HG02884 (cell line): Measurements from ENCODE around the gene PPP1R26.
"Not testable (repeated sequence)": the region's sequence is repeated elsewhere in the genome, so short reads cannot be mapped to it uniquely, and the experiment has no call there.

ENCODE experiments used
- ATAC-seq: cut with Tn5 transposase; IDR thresholded peaks from one replicate; pipeline ENCODE4 v1.9.1; 2021; ENCODE audit warnings: mild to moderate bottlenecking, moderate library complexity; ENCODE audit not compliant: unreplicated experiment

The PPP1R26 gene

GRCh38 chr9:135521608-135522095 is 42.1 kb downstream of the PPP1R26 start:
- ATAC-seq = no peak

- ATAC-seq = no peak
These were observed 42.7 kb downstream of the PPP1R26 start for GRCh38 chr9:135522137-135522877.

DNA sequence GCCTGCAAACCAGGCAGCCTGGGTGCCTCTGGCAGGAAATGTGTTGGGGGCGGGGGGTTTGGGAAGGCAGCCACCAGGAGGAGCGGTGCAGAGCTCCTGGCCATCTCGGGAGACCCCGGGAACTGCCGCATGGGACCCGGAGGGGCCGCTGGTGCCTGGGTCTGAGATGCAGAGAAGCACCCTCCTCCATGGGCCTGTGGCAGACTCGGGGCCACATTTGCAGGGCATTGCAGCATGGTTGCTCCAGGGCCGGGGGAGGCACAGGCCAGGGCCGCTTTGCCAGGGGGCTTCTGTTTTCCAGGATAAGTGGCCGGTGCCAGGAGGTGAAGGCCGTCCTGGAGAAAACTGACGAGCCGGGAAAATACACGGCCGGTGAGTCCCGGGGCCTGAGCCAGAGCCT is 43.3 kb downstream of the PPP1R26 start:
- no peak for ATAC-seq

- ATAC-seq = no peak
These were observed 44.0 kb downstream of the PPP1R26 start for GRCh38 chr9:135523521-135524129.

- ATAC-seq = no peak
These were observed 44.7 kb downstream of the PPP1R26 start for GRCh38 chr9:135524130-135524861.

- ATAC-seq = no peak
These were observed 45.9 kb downstream of the PPP1R26 start for GRCh38 chr9:135525241-135526088.

GRCh38 chr9:135526089-135526729 is 46.6 kb downstream of the PPP1R26 start:
- ATAC-seq = no peak

- no peak for ATAC-seq
These were observed 47.4 kb downstream of the PPP1R26 start for GRCh38 chr9:135526730-135527571.

- ATAC-seq = not testable (repeated sequence)
These were observed 49.4 kb downstream of the PPP1R26 start for GRCh38 chr9:135528842-135529435.

GRCh38 chr9:135530146-135530545 is 50.6 kb downstream of the PPP1R26 start:
- ATAC-seq = no peak

- ATAC-seq = no peak
These were observed 51.5 kb downstream of the PPP1R26 start for GRCh38 chr9:135531096-135531495.

GRCh38 chr9:135533113-135533512 is 53.5 kb downstream of the PPP1R26 start:
- ATAC-seq = no peak

- no peak for ATAC-seq
These were observed 54.1 kb downstream of the PPP1R26 start for GRCh38 chr9:135533674-135534073.

DNA sequence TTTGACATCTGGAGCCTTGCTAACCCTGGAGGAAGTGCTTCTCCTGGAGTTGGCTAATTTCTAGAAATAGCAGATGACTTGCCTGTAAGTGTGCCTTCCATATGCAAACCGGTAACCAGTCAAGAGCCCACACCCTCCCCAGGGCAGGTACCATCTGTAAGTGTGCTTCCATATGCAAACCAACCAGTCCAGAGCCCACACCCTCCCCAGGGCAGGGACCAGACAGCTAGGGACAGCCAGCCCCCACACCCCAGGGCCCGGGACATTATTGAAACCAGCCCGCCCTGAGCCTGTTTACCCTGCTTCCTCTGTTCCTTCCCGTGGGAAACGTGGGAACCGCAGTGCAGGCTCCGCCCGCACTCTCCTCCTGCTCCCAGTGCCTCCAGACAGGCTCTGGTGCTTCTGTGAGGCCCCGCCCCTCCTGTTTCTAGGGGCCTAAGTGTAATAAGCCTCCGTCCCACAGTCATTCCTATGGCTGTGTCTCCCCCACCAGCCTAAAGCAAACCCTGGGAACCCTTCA is 54.7 kb downstream of the PPP1R26 start:
- ATAC-seq = not testable (repeated sequence)

GRCh38 chr9:135534826-135535225 is 55.2 kb downstream of the PPP1R26 start:
- not testable (repeated sequence) for ATAC-seq

DNA sequence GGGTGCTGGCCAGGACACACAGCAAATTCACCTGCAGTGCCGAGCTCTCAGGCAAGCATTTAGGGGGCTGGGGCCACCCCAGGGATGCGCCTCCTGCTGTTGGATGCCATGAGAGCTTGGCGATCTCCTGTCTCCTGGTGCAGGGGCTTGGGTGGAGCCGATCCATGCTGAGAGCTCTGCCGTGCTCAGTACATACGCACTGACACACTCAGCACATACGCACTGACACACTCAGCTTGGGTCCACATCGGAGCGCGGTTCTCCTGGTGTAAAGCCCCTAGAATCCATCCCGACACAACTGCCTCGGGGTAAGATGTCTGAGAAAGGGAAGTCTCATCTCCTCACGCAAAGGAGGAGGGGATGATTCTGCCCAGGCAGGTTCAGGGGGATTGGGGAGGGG is 56.0 kb downstream of the PPP1R26 start:
- not testable (repeated sequence) for ATAC-seq

DNA sequence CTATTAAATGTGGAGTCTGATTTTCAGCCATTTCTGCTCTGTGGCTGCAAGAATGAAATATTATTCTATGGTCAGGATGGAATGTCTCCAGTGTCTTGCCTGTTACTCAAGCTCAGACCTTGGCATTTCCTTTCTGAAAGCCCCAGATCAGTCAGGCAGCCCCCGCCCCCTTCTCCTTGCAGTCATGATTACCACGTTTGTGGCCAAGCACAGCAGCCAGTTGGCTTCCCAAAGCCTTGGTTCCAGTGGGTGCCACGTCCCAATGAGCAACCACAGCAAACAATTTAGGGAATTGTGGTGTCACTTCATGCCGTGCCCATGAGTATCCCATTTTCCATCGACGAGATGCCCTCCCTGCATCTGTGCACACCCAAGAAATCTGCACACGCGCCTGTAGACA is 56.6 kb downstream of the PPP1R26 start:
- no peak for ATAC-seq
